B cell (primary cell): ENCODE data around the gene SFMBT2.

ENCODE experiments used
- CTCF ChIP-seq: fragments of 200-600 bp; IDR thresholded peaks from one replicate; pipeline ENCODE4 v1.8.0; 2022; ENCODE audit warnings: antibody characterized with exemption, mild to moderate bottlenecking
- EZH2 ChIP-seq: IDR thresholded peaks from 2 replicates; pipeline ENCODE4 v1.6.1; 2012; ENCODE audit warnings: borderline replicate concordance, low read depth, mild to moderate bottlenecking, moderate library complexity, low read length; ENCODE audit not compliant: insufficient read depth, poor library complexity, severe bottlenecking

GRCh38 chr10:7285522-7286322, 125.1 kb downstream of the SFMBT2 start:
- no peak for TF ChIP-seq CTCF
- no peak for TF ChIP-seq EZH2
